K562 (cell line): ENCODE measurements around the gene NARF. TPM values are rescaled to one million over a fixed set of nuclear protein-coding genes. Genes with fewer than 3 reads are reported as not detected.

Source experiments
- AFF4 ChIP-seq: sonication (generic); formaldehyde crosslinking; IDR thresholded peaks from 2 replicates; pipeline ENCODE4 v1.8.0; 2023; ENCODE audit warnings: mild to moderate bottlenecking, missing genetic modification reagents
- BRCA1 ChIP-seq, 2 experiments: fragments of 450-650 bp in 1 of 2; sonication (generic) in 1 of 2; formaldehyde crosslinking in 1 of 2; IDR thresholded peaks; 2 replicates each; pipeline versions ENCODE4 v1.5.0 to v1.6.1; 2017 to 2020; ENCODE audit warnings: mild to moderate bottlenecking in 1 of 2, missing genetic modification reagents in 1 of 2
- MAFK ChIP-seq: IDR thresholded peaks from 2 replicates; pipeline ENCODE4 v1.6.1; 2011; ENCODE audit warnings: low read length, improper control_type of control experiment
- MYBL2 ChIP-seq, 2 experiments: fragments of 450-650 bp in 1 of 2; sonication (generic) in 1 of 2; formaldehyde crosslinking in 1 of 2; IDR thresholded peaks; 2 replicates each; pipeline versions ENCODE4 v1.6.1 to v1.8.1; 2017 to 2022; ENCODE audit warnings: borderline replicate concordance in 1 of 2, inconsistent platforms in 1 of 2, low read depth in 1 of 2, mild to moderate bottlenecking in 1 of 2, missing genetic modification reagents in 1 of 2, moderate library complexity in 1 of 2
- NUFIP1 ChIP-seq: fragments of 450-650 bp; IDR thresholded peaks from 2 replicates; pipeline ENCODE4 v1.6.1; 2018; ENCODE audit not compliant: partially characterized antibody
- POLR2H ChIP-seq: IDR thresholded peaks from 2 replicates; pipeline ENCODE4 v1.6.1; 2016; ENCODE audit warnings: missing genetic modification characterization, low read depth, mild to moderate bottlenecking, control low read depth, missing compliant biosample characterization, moderate library complexity
- POLR3A ChIP-seq: IDR thresholded peaks from 2 replicates; pipeline ENCODE4 v1.6.1; 2011; ENCODE audit warnings: borderline replicate concordance, mild to moderate bottlenecking, moderate library complexity; ENCODE audit not compliant: insufficient read length, insufficient read depth; ENCODE audit errors: extremely low read depth
- POLR3G ChIP-seq: IDR thresholded peaks from 2 replicates; pipeline ENCODE4 v1.6.1; 2011; ENCODE audit not compliant: insufficient read length, insufficient replicate concordance; ENCODE audit errors: extremely low read depth
- SLC30A9 ChIP-seq: fragments of 250-450 bp; sonication (Bioruptor Pico); IDR thresholded peaks from 2 replicates; pipeline ENCODE4 v1.8.0; 2022; ENCODE audit warnings: mild to moderate bottlenecking, moderate library complexity
- USF1 ChIP-seq: sonication (generic); formaldehyde crosslinking; IDR thresholded peaks from 2 replicates; pipeline ENCODE4 v1.9.0; 2022; ENCODE audit warnings: mild to moderate bottlenecking, missing genetic modification reagents
- ZFP30 ChIP-seq: fragments of 250-450 bp; sonication (Bioruptor Pico); IDR thresholded peaks from 2 replicates; pipeline ENCODE4 v1.8.0; 2022; ENCODE audit warnings: moderate library complexity, mild to moderate bottlenecking, inconsistent platforms, borderline replicate concordance
- ZNF347 ChIP-seq: fragments of 450-650 bp; formaldehyde crosslinking; IDR thresholded peaks from 2 replicates; pipeline ENCODE4 v1.4.0; 2020; ENCODE audit warnings: low read depth, mild to moderate bottlenecking, moderate library complexity
- polyA plus RNA-seq, 8 experiments: library from polyadenylated mRNA; depleted of rRNA in 4 of 8; stranded (reverse) in 5 of 8; unstranded in 3 of 8; fragments of >200 nt; fragmentation: Nextera tagmentation in 2 of 8; fragmentation: Illumina TruSeq in 1 of 8; extraction: Ambion mirVana in 2 of 8; extraction: Trizol in 1 of 8; gene quantifications; 2 replicates each; pipeline versions ENCODE4 v1.2.1 to v1.2.3, GENCODE V29; 2011 to 2014; ENCODE audit warnings: inconsistent platforms in 1 of 8, missing spikeins in 1 of 8
- total RNA-seq, 7 experiments: library from RNA; depleted of rRNA in 6 of 7; stranded (reverse); fragments of >200 nt in 6 of 7; fragmentation: Illumina TruSeq in 2 of 7; extraction: Trizol in 2 of 7; gene quantifications; 2 replicates each; pipeline versions ENCODE4 v1.2.1 to v1.2.3, GENCODE V29; 2011 to 2021; ENCODE audit warnings: low replicate concordance in 1 of 7

NARF gene
- total and polyA plus RNA-seq, 9 of the 15 experiments (the other 6 are each of a cell fraction or from before 2014, with no cell fraction given), result 60.4 to 423 (median 132) TPM

DNA sequence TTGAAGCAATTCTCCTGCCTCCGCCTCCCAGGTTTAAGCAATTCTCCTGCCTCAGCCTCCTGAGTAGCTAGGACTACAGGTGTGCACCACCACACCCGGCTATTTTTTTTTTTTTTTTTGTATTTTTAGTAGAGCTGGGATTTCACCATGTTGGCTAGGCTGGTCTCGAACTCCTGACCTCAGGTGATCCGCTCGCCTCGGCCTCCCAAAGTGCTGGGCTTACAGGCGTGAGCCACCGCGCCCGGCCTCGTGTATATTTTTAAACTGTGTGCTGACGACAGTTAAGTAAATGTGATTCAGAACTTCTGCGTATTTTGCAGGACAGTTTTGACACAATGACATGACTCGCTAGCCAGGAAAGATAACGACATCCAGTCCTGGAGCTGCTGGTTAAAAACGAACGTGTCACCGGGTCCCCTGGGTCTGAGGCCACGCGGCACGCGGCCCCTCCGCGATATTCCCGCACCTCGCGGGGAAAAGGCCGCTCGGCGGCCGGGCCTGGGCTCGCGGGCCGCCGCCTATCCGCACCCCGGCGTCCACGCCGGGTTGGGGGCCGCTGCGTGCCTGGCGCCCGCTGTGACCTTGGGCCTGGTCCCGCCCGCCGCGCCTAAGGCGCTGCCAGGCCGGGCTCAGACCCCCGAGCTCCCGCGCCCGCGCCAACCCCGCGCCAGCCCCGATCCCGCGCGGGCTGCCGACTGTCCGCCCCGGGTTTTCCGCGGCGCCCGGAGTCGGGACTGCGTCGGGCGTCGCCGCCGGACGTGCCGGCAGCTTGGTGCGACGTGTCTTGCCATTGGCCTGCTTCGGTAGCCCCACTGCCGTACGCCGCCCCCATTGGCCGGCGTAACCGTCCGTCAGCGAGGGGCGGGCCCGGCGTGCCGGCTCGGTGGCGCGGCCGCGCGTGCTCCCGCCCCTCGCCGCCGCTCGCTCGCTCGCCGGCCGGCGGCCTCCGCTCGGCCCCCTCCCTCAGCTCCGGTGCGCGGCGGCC is 60.6 kb downstream of the NARF start, which contains the start of gene FOXK2 (continued):
- TF ChIP-seq POLR2H (tag) (peak; percentile 59), ZNF347 (no peak), USF1 (CRISPR knock-in tag) (no peak), MAFK (no peak), SLC30A9 (no peak), BRCA1 (IDR thresholded peaks at IDR 0.05) (no peak), BRCA1 (CRISPR knock-in tag; IDR thresholded peaks at IDR 0.05) (no peak), AFF4 (CRISPR knock-in tag) (0 out of 2 replicates have a peak, but pooled peaks have one; percentile 41), MYBL2 (IDR thresholded peaks at IDR 0.05; ENCODE audit: low read depth) (peak; percentile 91), MYBL2 (CRISPR knock-in tag; IDR thresholded peaks at IDR 0.05; ENCODE audit: borderline replicate concordance) (no peak), POLR3A (no peak), ZFP30 (CRISPR knock-in tag) (no peak), NUFIP1 (no peak), POLR3G (no peak)
